ENCODE results near the gene EMP2. TPM values are rescaled to one million over a fixed set of nuclear protein-coding genes. Genes with fewer than 3 reads are reported as not detected.

Gene EMP2
- total and polyA plus RNA-seq, 2 donors (not counting 1 experiment from before 2014, with no cell fraction given): 22.5 to 36.8 TPM

DNA sequence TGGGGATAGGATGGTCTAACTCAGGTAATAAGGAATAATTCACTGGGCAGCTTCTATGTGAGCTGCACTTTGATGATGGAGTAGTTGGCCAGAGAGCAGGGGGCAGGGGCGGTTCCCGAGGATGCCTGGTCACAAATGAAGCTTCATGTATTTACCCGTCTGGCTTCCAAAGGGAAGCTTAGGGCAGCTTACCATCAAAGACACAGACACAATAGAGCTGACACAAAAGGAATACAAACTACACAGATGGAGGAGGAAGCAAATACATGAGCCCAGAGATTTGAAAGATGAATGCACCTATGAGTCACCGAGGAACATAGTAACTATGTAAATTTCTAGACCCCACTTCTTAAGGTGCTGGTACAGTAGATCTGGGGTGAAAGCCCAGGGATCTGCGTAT, 8.7 kb upstream of the EMP2 start:
- no peak overlapping the region for H3K4me3 ChIP-seq (replicated peaks in 1 of 4; ENCODE audit: control extremely low read depth in 1 of 4, insufficient read depth in 1 of 4, low read depth in 3 of 4, low read length in 4 of 4)
- peak in 1 of 2 donors; percentile 22 for DNase-seq (ENCODE audit: low read depth in 2 of 2)
- no peaks in the 10 kb centered on the region for H4K20me1 ChIP-seq (ENCODE audit: control insufficient read depth, extremely low read depth, insufficient read depth, low read length)
- H3K27me3 ChIP-seq (ENCODE audit: control insufficient read depth, insufficient read depth, low read length): no peaks in the 10 kb centered on the region
- H3K4me2 ChIP-seq (ENCODE audit: extremely low read depth, insufficient read depth, low read length): no peak overlapping the region
- no peaks in the 10 kb centered on the region for H3K79me2 ChIP-seq (ENCODE audit: control insufficient read depth, insufficient read depth, low read length)
- H3K36me3 ChIP-seq (ENCODE audit: control insufficient read depth, insufficient read depth, low read length): no peaks in the 10 kb centered on the region
- no peak overlapping the region for H3K27ac ChIP-seq (ENCODE audit: insufficient read depth, low read length)
- TF ChIP-seq EZH2 (IDR thresholded peaks at IDR 0.05; ENCODE audit: low read length, missing control alignments): no peak
- TF ChIP-seq, protein P1, sequence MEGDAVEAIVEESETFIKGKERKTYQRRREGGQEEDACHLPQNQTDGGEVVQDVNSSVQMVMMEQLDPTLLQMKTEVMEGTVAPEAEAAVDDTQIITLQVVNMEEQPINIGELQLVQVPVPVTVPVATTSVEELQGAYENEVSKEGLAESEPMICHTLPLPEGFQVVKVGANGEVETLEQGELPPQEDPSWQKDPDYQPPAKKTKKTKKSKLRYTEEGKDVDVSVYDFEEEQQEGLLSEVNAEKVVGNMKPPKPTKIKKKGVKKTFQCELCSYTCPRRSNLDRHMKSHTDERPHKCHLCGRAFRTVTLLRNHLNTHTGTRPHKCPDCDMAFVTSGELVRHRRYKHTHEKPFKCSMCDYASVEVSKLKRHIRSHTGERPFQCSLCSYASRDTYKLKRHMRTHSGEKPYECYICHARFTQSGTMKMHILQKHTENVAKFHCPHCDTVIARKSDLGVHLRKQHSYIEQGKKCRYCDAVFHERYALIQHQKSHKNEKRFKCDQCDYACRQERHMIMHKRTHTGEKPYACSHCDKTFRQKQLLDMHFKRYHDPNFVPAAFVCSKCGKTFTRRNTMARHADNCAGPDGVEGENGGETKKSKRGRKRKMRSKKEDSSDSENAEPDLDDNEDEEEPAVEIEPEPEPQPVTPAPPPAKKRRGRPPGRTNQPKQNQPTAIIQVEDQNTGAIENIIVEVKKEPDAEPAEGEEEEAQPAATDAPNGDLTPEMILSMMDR (conservative IDR thresholded peaks at IDR 0.05 in 1 of 2, IDR thresholded peaks at IDR 0.05 in 1 of 2; ENCODE audit: low read depth in 1 of 2, low read length in 2 of 2): no peak
- H3K9me3 ChIP-seq (ENCODE audit: control insufficient read depth, insufficient read depth, low read depth, low read length): no peaks in the 10 kb centered on the region
- H2AFZ ChIP-seq (ENCODE audit: low read length): no peak overlapping the region
- no peaks in the 10 kb centered on the region for H3K4me1 ChIP-seq (ENCODE audit: control insufficient read depth, extremely low read depth, insufficient read depth, low read length)
- no peak overlapping the region for H3K9ac ChIP-seq (ENCODE audit: insufficient read depth, low read length)

DNA sequence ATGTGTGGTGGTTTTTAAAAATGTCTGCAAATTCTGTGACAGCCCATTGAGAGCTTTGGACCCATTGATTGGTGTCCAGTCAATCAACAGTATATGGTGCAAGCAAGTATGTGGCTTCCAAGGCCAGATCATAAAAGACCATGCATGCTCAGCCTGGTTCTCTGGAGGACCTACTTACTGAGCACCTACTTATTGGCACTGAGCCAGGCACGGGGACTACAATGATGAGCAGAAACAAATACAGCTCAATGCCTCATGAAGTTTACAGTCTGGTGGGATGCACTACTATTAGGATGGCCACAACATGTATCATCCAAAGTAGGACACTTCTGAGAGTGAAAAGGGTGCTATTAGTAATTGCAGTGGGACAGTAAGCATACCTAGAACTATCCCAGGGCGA, 7.2 kb upstream of the EMP2 start:
- no peak overlapping the region for H2AFZ ChIP-seq (ENCODE audit: low read length)
- no peaks in the 10 kb centered on the region for H3K36me3 ChIP-seq (ENCODE audit: control insufficient read depth, insufficient read depth, low read length)
- TF ChIP-seq, protein P1 (conservative IDR thresholded peaks at IDR 0.05 in 1 of 2, IDR thresholded peaks at IDR 0.05 in 1 of 2; ENCODE audit: low read depth in 1 of 2, low read length in 2 of 2): no peak
- TF ChIP-seq EZH2 (IDR thresholded peaks at IDR 0.05; ENCODE audit: low read length, missing control alignments): no peak
- no peak overlapping the region for H3K9ac ChIP-seq (ENCODE audit: insufficient read depth, low read length)
- no peak for DNase-seq (ENCODE audit: low read depth in 2 of 2)
- H3K27me3 ChIP-seq (ENCODE audit: control insufficient read depth, insufficient read depth, low read length): no peaks in the 10 kb centered on the region
- H3K79me2 ChIP-seq (ENCODE audit: control insufficient read depth, insufficient read depth, low read length): no peaks in the 10 kb centered on the region
- H3K4me1 ChIP-seq (ENCODE audit: control insufficient read depth, extremely low read depth, insufficient read depth, low read length): no peaks in the 10 kb centered on the region
- H3K4me3 ChIP-seq (replicated peaks in 1 of 4; ENCODE audit: control extremely low read depth in 1 of 4, insufficient read depth in 1 of 4, low read depth in 3 of 4, low read length in 4 of 4): no peak overlapping the region
- H3K27ac ChIP-seq (ENCODE audit: insufficient read depth, low read length): no peak overlapping the region
- no peak overlapping the region for H3K4me2 ChIP-seq (ENCODE audit: extremely low read depth, insufficient read depth, low read length)
- H4K20me1 ChIP-seq (ENCODE audit: control insufficient read depth, extremely low read depth, insufficient read depth, low read length): no peaks in the 10 kb centered on the region
- H3K9me3 ChIP-seq (ENCODE audit: control insufficient read depth, insufficient read depth, low read depth, low read length): no peaks in the 10 kb centered on the region

DNA sequence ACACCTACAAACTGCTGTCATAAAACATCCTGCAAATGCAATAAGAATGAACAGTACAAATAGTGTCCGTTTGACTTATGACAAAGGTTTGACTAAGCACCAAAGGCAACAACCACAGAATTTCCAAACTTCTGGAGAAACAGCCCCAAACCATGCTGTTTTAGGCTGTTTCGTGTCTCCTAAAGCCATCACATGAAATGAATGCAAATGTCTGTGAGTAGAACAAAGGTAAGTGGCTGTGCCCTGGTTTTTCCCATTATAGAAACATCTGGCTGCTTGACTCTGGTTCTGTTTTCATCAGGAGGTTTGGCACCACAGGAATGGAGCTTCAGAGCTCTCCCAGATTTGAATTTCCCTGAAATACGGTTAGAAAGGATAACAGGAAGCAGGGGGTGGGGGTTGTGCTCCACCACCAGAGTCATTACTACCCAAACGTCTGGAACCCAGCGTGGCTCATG, 4.6 kb upstream of the EMP2 start:
- Histone ChIP-seq H3K9ac (ENCODE audit: insufficient read depth, low read length) (no peak overlapping the region), H3K79me2 (ENCODE audit: control insufficient read depth, insufficient read depth, low read length) (no peaks in the 10 kb centered on the region), H3K27me3 (ENCODE audit: control insufficient read depth, insufficient read depth, low read length) (no peaks in the 10 kb centered on the region), H3K4me2 (ENCODE audit: extremely low read depth, insufficient read depth, low read length) (no peak overlapping the region), H3K4me3 (replicated peaks in 1 of 4; ENCODE audit: control extremely low read depth in 1 of 4, insufficient read depth in 1 of 4, low read depth in 3 of 4, low read length in 4 of 4) (no peak overlapping the region), H3K4me1 (ENCODE audit: control insufficient read depth, extremely low read depth, insufficient read depth, low read length) (peaks cover 2% of the 10 kb centered on the region), H3K9me3 (ENCODE audit: control insufficient read depth, insufficient read depth, low read depth, low read length) (no peaks in the 10 kb centered on the region), H2AFZ (ENCODE audit: low read length) (no peak overlapping the region), H4K20me1 (ENCODE audit: control insufficient read depth, extremely low read depth, insufficient read depth, low read length) (no peaks in the 10 kb centered on the region), H3K36me3 (ENCODE audit: control insufficient read depth, insufficient read depth, low read length) (no peaks in the 10 kb centered on the region), H3K27ac (ENCODE audit: insufficient read depth, low read length) (no peak overlapping the region)
- DNase-seq (ENCODE audit: low read depth in 2 of 2): peak; percentile 21 to 73
- TF ChIP-seq, protein P1 (conservative IDR thresholded peaks at IDR 0.05 in 1 of 2, IDR thresholded peaks at IDR 0.05 in 1 of 2; ENCODE audit: low read depth in 1 of 2, low read length in 2 of 2): no peak
- no peak for TF ChIP-seq EZH2 (IDR thresholded peaks at IDR 0.05; ENCODE audit: low read length, missing control alignments)

Measured in fibroblast of lung (primary cell).